PC-9 (cell line): ENCODE measurements around the gene FBH1. TPM values are rescaled to one million over a fixed set of nuclear protein-coding genes. Genes with fewer than 3 reads are reported as not detected.

Source experiments
- BruUV-seq: library from RNA; stranded (reverse); fragments of 400-500 nt; replicated peaks from 2 replicates; lab custom pipeline; 2021; lab: Mats Ljungman, UMichigan
- CTCF ChIA-PET: fragments of 300-600 bp; sonication (Branson Sonifier 250); formaldehyde crosslinking; loops from one replicate; lab custom pipeline; 2022; ENCODE audit warnings: antibody characterized with exemption; lab: Charles Lee
- POLR2A ChIA-PET: fragments of 300-600 bp; sonication (Branson Sonifier 250); formaldehyde crosslinking; loops from one replicate; lab custom pipeline; 2022; ENCODE audit warnings: antibody characterized with exemption; ENCODE audit not compliant: unreplicated experiment; lab: Charles Lee
- DNase-seq, 2 experiments: peaks; one replicate each; pipeline versions ENCODE4 v3.0.0 to v3.0.0-alpha.2; 2015 to 2022; ENCODE audit warnings: mixed read lengths in 1 of 2
- H2AFZ ChIP-seq: fragments of 200-600 bp; sonication (generic); 2 replicates; pipeline ENCODE4 v1.8.1; 2017; ENCODE audit warnings: antibody characterized with exemption
- H3F3A ChIP-seq: fragments of 200-600 bp; sonication (generic); 2 replicates; pipeline ENCODE4 v1.8.1; 2017; ENCODE audit warnings: antibody characterized with exemption, mild to moderate bottlenecking, low read depth; ENCODE audit not compliant: insufficient read depth
- H3K27ac ChIP-seq: fragments of 200-600 bp; sonication (generic); 2 replicates; pipeline ENCODE4 v1.6.1; 2016; ENCODE audit warnings: mixed run types
- H3K27me3 ChIP-seq: fragments of 200-600 bp; sonication (generic); 2 replicates; pipeline ENCODE4 v1.6.1; 2016; ENCODE audit warnings: low read depth, mixed run types; ENCODE audit not compliant: insufficient read depth
- H3K36me3 ChIP-seq: fragments of 200-600 bp; sonication (generic); 2 replicates; pipeline ENCODE4 v1.6.1; 2016; ENCODE audit warnings: low read depth, mixed run types
- H3K4me1 ChIP-seq: fragments of 200-600 bp; sonication (generic); replicated peaks from 2 replicates; pipeline ENCODE4 v1.6.1; 2016; ENCODE audit warnings: mixed run types; ENCODE audit not compliant: insufficient read depth
- H3K4me2 ChIP-seq: fragments of 200-600 bp; sonication (generic); 2 replicates; pipeline ENCODE4 v1.6.1; 2017; ENCODE audit warnings: mixed run types
- H3K4me3 ChIP-seq: fragments of 200-600 bp; sonication (generic); 2 replicates; pipeline ENCODE4 v1.6.1; 2016; ENCODE audit warnings: mixed run types
- H3K79me2 ChIP-seq: fragments of 200-600 bp; sonication (generic); 2 replicates; pipeline ENCODE4 v1.6.1; 2017; ENCODE audit warnings: low read depth, mixed run types
- H3K9me2 ChIP-seq: fragments of 200-600 bp; sonication (generic); 2 replicates; pipeline ENCODE4 v1.8.1; 2017; ENCODE audit warnings: mild to moderate bottlenecking; ENCODE audit not compliant: insufficient read depth
- H3K9me3 ChIP-seq: fragments of 200-600 bp; sonication (generic); 2 replicates; pipeline ENCODE4 v1.8.1; 2016; ENCODE audit warnings: low read depth; ENCODE audit not compliant: insufficient read depth
- H4K20me1 ChIP-seq: fragments of 200-600 bp; sonication (generic); 2 replicates; pipeline ENCODE4 v1.8.1; 2017; ENCODE audit not compliant: insufficient read depth
- CTCF ChIP-seq: fragments of 200-600 bp; sonication (generic); conservative IDR thresholded peaks from 2 replicates; pipeline ENCODE4 v1.6.1; 2017; ENCODE audit warnings: mixed run types, antibody characterized with exemption, mild to moderate bottlenecking, moderate library complexity
- EZH2 ChIP-seq: fragments of 200-600 bp; sonication (generic); IDR thresholded peaks from 2 replicates; pipeline ENCODE4 v1.8.0; 2017; ENCODE audit warnings: antibody characterized with exemption, low read depth
- intact Hi-C: fragments of 100-400 bp; cut with micrococcal nuclease; formaldehyde crosslinking; loops from one replicate; pipeline ENCODE4 v1.10.0; 2022; ENCODE audit not compliant: unreplicated experiment
- total RNA-seq: library from RNA; stranded (reverse); gene quantifications from 2 replicates; pipeline ENCODE4 v1.2.3, GENCODE V29; 2021

The FBH1 gene
- total RNA-seq, 1 experiment from 2014 or later, result 68.0 TPM

- Histone ChIP-seq H3K4me3 (peak within 1 kb of the TSS; percentile 70), H3F3A (no peaks in the 10 kb centered on the region), H3K9me2 (no peaks in the 10 kb centered on the region), H3K4me2 (peak within 1 kb of the TSS; percentile 85), H3K4me1 (no peaks in the 10 kb centered on the region), H3K36me3 (no peaks in the 10 kb centered on the region), H3K27me3 (no peaks in the 10 kb centered on the region), H4K20me1 (no peaks in the 10 kb centered on the region), H2AFZ (peak within 1 kb of the TSS; percentile 91), H3K79me2 (peaks cover 7% of the 10 kb centered on the region; the same call in 1 of the 2 replicates), H3K27ac (peak within 1 kb of the TSS; percentile 6; the same call in 1 of the 2 replicates), H3K9me3 (no peaks in the 10 kb centered on the region)
- CTCF ChIA-PET, result interaction anchor here (0.6 to 0.7 kb wide), 2 partner anchors 225 to 1423 kb away, joined by 3 read pairs; no protein-coding TSS in a partner anchor
- intact Hi-C loops, result loop anchor here (2.0 kb wide), 1 partner anchor 19 kb away; no protein-coding TSS in a partner anchor
- POLR2A ChIA-PET, result interaction anchor here (0.6 kb wide), 1 partner anchor 88 kb away, joined by 5 read pairs; the partner anchor contains the start of genes ANKRD16 and FBH1
- TF ChIP-seq CTCF (no peak), EZH2 (no peak)
- peak; percentile 70 to 87 for DNase-seq
- BruUV-seq, result TSS peak; percentile 52
Measured at GRCh38 chr10:5977471-5978229, 87.6 kb downstream of the FBH1 start, which contains the start of gene IL15RA. TSS of gene IL15RA (minus strand) at chr10:5977543. CDS start at chr10:5977492, 51 bp downstream.

- ChIA-PET CTCF (interaction anchor here (0.7 kb wide), 1 partner anchor 225 kb away, joined by 3 read pairs; no protein-coding TSS in a partner anchor), POLR2A (no interaction called here)
- H4K20me1 ChIP-seq, result no peaks in the 10 kb centered on the region
- peak overlapping the region; percentile 85 for H3K4me2 ChIP-seq
- no peaks in the 10 kb centered on the region for H3F3A ChIP-seq
- TF ChIP-seq CTCF (no peak), EZH2 (no peak)
- H3K4me1 ChIP-seq, result no peaks in the 10 kb centered on the region
- peak overlapping the region; percentile 91; the same call in 1 of the 2 replicates for H2AFZ ChIP-seq
- no TSS peak for BruUV-seq
- no peak for DNase-seq
- peaks cover 7% of the 10 kb centered on the region; the same call in 1 of the 2 replicates for H3K79me2 ChIP-seq
- H3K36me3 ChIP-seq, result no peaks in the 10 kb centered on the region
- intact Hi-C loops, result no loop called here
- H3K27ac ChIP-seq, result no peak overlapping the region
- H3K9me2 ChIP-seq, result no peaks in the 10 kb centered on the region
- no peaks in the 10 kb centered on the region for H3K27me3 ChIP-seq
- H3K4me3 ChIP-seq, result peak overlapping the region; percentile 70; the same call in 1 of the 2 replicates
- no peaks in the 10 kb centered on the region for H3K9me3 ChIP-seq
Measured at GRCh38 chr10:5978230-5978489, 88.1 kb downstream of the FBH1 start.

- ChIA-PET POLR2A (no interaction called here), CTCF (no interaction called here)
- Histone ChIP-seq H3K4me1 (no peaks in the 10 kb centered on the region), H3K9me3 (no peaks in the 10 kb centered on the region), H2AFZ (no peak overlapping the region), H3K4me3 (no peak overlapping the region), H3K79me2 (no peaks in the 10 kb centered on the region), H3K4me2 (no peak overlapping the region), H3K27me3 (no peaks in the 10 kb centered on the region), H3K27ac (no peak overlapping the region), H3K36me3 (no peaks in the 10 kb centered on the region), H3K9me2 (no peaks in the 10 kb centered on the region), H3F3A (no peaks in the 10 kb centered on the region), H4K20me1 (no peaks in the 10 kb centered on the region)
- intact Hi-C loops, result no loop called here
- TF ChIP-seq CTCF, result no peak
- TF ChIP-seq EZH2, result no peak
- BruUV-seq, result no TSS peak
- no peak for DNase-seq
Measured at GRCh38 chr10:5981529-5981928, 91.5 kb downstream of the FBH1 start.
